ENCODE results near the gene CNOT2.

The CNOT2 gene

DNA sequence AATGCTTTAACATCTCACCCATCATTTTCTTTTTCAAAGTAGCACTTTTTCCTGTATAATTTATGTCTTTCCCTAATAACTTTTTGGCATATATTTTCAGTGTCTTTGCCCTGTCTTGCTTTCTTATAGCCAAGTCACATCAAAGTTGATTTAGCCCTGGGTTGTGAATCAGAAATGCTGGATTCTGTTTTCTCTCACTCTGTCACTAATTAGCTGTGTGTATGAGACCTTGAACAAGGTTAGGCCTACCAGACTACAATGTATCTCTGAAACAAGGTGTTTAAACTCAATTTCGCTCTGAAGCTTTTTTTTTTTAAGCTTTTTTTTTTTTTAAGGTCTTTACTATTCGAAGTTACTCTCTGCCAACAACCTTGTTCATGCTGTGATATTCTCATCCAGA, 25.7 kb downstream of the CNOT2 start:
- in situ Hi-C loops (cut with MboI; ENCODE audit: low sequenced_read_pairs, unreplicated experiment) = no loop called here

DNA sequence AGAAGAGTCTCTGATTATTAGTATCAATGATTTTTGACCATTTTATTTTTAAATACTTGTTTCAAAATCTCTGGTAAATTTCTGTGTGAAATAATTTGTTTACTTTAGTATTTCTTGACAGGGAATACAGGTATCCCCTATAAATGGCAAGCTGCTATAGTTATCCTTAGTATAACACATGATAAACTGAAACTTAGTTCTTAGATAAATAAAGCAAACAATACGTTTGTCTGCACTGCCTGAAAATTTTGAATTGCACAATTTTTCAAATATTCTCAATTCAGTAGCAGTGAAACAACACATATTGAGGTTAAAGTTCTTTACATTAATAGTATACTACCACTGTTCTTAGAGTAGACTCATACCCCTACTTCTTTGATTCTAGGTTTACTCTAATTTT, 26.9 kb downstream of the CNOT2 start:
- in situ Hi-C loops (cut with MboI; ENCODE audit: low sequenced_read_pairs, unreplicated experiment) = no loop called here
- TF ChIP-seq CTCF (IDR thresholded peaks at IDR 0.05; ENCODE audit: borderline replicate concordance, control extremely low read depth, extremely low read depth, insufficient read depth, missing control alignments) = no peak
- no peak for DNase-seq (ENCODE audit: low spot score)

More for the DNA sequence above, 25.7 kb downstream of the CNOT2 start:
- TF ChIP-seq CTCF (IDR thresholded peaks at IDR 0.05; ENCODE audit: borderline replicate concordance, control extremely low read depth, extremely low read depth, insufficient read depth, missing control alignments) = no peak
- DNase-seq (ENCODE audit: low spot score) = no peak

DNA sequence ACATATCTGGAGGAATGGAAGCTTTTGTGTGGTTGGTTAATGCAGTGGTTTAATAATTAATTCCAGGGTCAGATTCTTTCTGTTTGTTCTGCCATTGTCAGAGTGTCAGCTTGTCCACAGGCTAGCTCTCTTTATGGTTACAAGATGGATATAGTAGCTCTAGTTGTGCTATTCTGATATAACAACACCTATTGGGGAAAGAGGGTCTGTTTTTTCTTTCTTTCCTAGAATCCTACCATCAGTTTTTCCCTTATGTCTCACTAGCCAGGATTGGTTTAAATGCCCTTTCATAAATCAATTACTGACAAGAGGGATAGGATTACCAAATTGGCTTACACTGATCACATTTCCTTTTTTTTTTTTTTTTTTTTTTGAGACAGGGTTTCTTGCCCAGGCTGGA, 27.8 kb downstream of the CNOT2 start:
- DNase-seq (ENCODE audit: low spot score) = no peak
- in situ Hi-C loops (cut with MboI; ENCODE audit: low sequenced_read_pairs, unreplicated experiment) = no loop called here
- no peak for TF ChIP-seq CTCF (IDR thresholded peaks at IDR 0.05; ENCODE audit: borderline replicate concordance, control extremely low read depth, extremely low read depth, insufficient read depth, missing control alignments)

DNA sequence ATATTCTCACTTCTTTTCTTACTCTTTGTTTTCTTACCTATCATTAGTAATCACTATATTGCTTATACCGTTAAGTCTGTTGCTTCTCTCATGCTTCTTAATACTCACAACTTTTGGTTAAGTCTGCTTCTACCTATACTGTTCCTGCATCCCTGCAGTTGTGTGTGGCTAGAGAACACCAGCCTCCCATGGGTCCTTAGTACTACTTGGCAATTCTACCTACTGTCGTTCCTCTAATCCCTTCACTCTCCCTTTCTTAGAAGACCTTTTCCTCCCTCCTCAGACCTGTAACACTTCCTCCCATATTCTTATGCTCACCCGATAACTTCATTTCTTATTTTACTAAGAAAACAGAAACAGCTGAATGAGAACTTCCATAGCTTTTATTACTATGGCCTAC, 29.3 kb downstream of the CNOT2 start:
- in situ Hi-C loops (cut with MboI; ENCODE audit: low sequenced_read_pairs, unreplicated experiment) = no loop called here
- no peak for DNase-seq (ENCODE audit: low spot score)
- TF ChIP-seq CTCF (IDR thresholded peaks at IDR 0.05; ENCODE audit: borderline replicate concordance, control extremely low read depth, extremely low read depth, insufficient read depth, missing control alignments) = no peak

- in situ Hi-C loops (cut with MboI; ENCODE audit: low sequenced_read_pairs, unreplicated experiment) = no loop called here
- TF ChIP-seq CTCF (IDR thresholded peaks at IDR 0.05; ENCODE audit: borderline replicate concordance, control extremely low read depth, extremely low read depth, insufficient read depth, missing control alignments) = no peak
- DNase-seq (ENCODE audit: low spot score) = no peak
Observed at GRCh38 chr12:70275045-70275444, 31.8 kb downstream of the CNOT2 start.

- in situ Hi-C loops (cut with MboI; ENCODE audit: low sequenced_read_pairs, unreplicated experiment) = no loop called here
- no peak for TF ChIP-seq CTCF (IDR thresholded peaks at IDR 0.05; ENCODE audit: borderline replicate concordance, control extremely low read depth, extremely low read depth, insufficient read depth, missing control alignments)
- DNase-seq (ENCODE audit: low spot score) = no peak
Observed at GRCh38 chr12:70277973-70278372, 34.7 kb downstream of the CNOT2 start.

GRCh38 chr12:70278945-70279344, 35.7 kb downstream of the CNOT2 start:
- in situ Hi-C loops (cut with MboI; ENCODE audit: low sequenced_read_pairs, unreplicated experiment) = no loop called here
- DNase-seq (ENCODE audit: low spot score) = no peak
- TF ChIP-seq CTCF (IDR thresholded peaks at IDR 0.05; ENCODE audit: borderline replicate concordance, control extremely low read depth, extremely low read depth, insufficient read depth, missing control alignments) = no peak
